Neural progenitor cell (in vitro differentiated cells): ENCODE results near the gene RAMP3. TPM values are rescaled to one million over a fixed set of nuclear protein-coding genes. Genes with fewer than 3 reads are reported as not detected.

ENCODE experiments used
- DNase-seq: peaks from one replicate; pipeline ENCODE4 v3.0.0-alpha.2; 2016; ENCODE audit warnings: low spot score
- H2AFZ ChIP-seq: fragments of 200-600 bp; sonication (generic); replicated peaks from 2 replicates; pipeline ENCODE4 v1.6.1; 2016; ENCODE audit warnings: antibody characterized with exemption
- H3F3A ChIP-seq: fragments of 200-600 bp; sonication (generic); 2 replicates; pipeline ENCODE4 v1.6.1; 2016; ENCODE audit warnings: antibody characterized with exemption, low read depth
- H3K27ac ChIP-seq: fragments of 200-600 bp; sonication (generic); 2 replicates; pipeline ENCODE4 v1.5.1; 2016; ENCODE audit warnings: mild to moderate bottlenecking
- H3K27me3 ChIP-seq: fragments of 200-600 bp; sonication (generic); 2 replicates; pipeline ENCODE4 v1.6.1; 2016; ENCODE audit warnings: mild to moderate bottlenecking, moderate library complexity
- H3K36me3 ChIP-seq: fragments of 200-600 bp; sonication (generic); 2 replicates; pipeline ENCODE4 v1.5.1; 2016
- H3K4me1 ChIP-seq: fragments of 200-600 bp; sonication (generic); 2 replicates; pipeline ENCODE4 v1.6.1; 2016; ENCODE audit warnings: mixed run types
- H3K4me2 ChIP-seq: fragments of 200-600 bp; sonication (generic); 2 replicates; pipeline ENCODE4 v1.6.1; 2016
- H3K4me3 ChIP-seq: fragments of 200-600 bp; sonication (generic); 2 replicates; pipeline ENCODE4 v1.5.1; 2016
- H3K79me2 ChIP-seq: fragments of 200-600 bp; sonication (generic); 2 replicates; pipeline ENCODE4 v1.6.1; 2016; ENCODE audit warnings: low read depth
- H3K9ac ChIP-seq: fragments of 200-600 bp; sonication (generic); 2 replicates; pipeline ENCODE4 v1.6.1; 2016
- H3K9me3 ChIP-seq: fragments of 200-600 bp; sonication (generic); 2 replicates; pipeline ENCODE4 v1.5.1; 2016; ENCODE audit warnings: low read depth
- H4K20me1 ChIP-seq: fragments of 200-600 bp; sonication (generic); 2 replicates; pipeline ENCODE4 v1.6.1; 2016; ENCODE audit warnings: low read depth
- H3K27ac Mint-ChIP-seq: 3 replicates; pipeline ENCODE4 v1.8.0; 2021; ENCODE audit warnings: mixed read lengths
- H3K27me3 Mint-ChIP-seq: 2 replicates; pipeline ENCODE4 v1.8.0; 2022; ENCODE audit warnings: low read depth, mild to moderate bottlenecking, inconsistent platforms, moderate library complexity, mixed read lengths; ENCODE audit not compliant: insufficient read depth
- H3K36me3 Mint-ChIP-seq: 3 replicates; pipeline ENCODE4 v1.8.0; 2021; ENCODE audit warnings: mixed read lengths
- H3K4me1 Mint-ChIP-seq: 3 replicates; pipeline ENCODE4 v1.8.0; 2021; ENCODE audit warnings: mixed read lengths
- H3K4me3 Mint-ChIP-seq: 3 replicates; pipeline ENCODE4 v1.8.0; 2021; ENCODE audit warnings: mild to moderate bottlenecking, moderate library complexity, mixed read lengths
- H3K9me3 Mint-ChIP-seq: 3 replicates; pipeline ENCODE4 v1.8.0; 2020; ENCODE audit warnings: mixed read lengths
- CTCF ChIP-seq: fragments of 200-600 bp; sonication (generic); IDR thresholded peaks from 2 replicates; pipeline ENCODE4 v1.5.1; 2017; ENCODE audit warnings: antibody characterized with exemption, mild to moderate bottlenecking
- EZH2 ChIP-seq: fragments of 200-600 bp; sonication (generic); IDR thresholded peaks from 2 replicates; pipeline ENCODE4 v1.6.1; 2017; ENCODE audit warnings: antibody characterized with exemption, mild to moderate bottlenecking, moderate library complexity
- EZH2phosphoT487 ChIP-seq: fragments of 200-600 bp; sonication (generic); IDR thresholded peaks from 2 replicates; pipeline ENCODE4 v1.6.1; 2017; ENCODE audit warnings: antibody characterized with exemption
- total RNA-seq: library from RNA; depleted of rRNA; stranded (reverse); fragments of >200 nt; gene quantifications from 2 replicates; pipeline ENCODE4 v1.2.3, GENCODE V29; 2015; ENCODE audit warnings: low replicate concordance

The RAMP3 gene
- total RNA-seq, 1 donor from 2014 or later, result not detected

- H3K4me3 Mint-ChIP-seq, result no peak overlapping the region
- Histone ChIP-seq H3K9ac (no peak overlapping the region), H4K20me1 (no peaks in the 10 kb centered on the region), H3K4me1 (no peaks in the 10 kb centered on the region), H3K9me3 (no peaks in the 10 kb centered on the region), H3K4me2 (no peak overlapping the region), H3F3A (no peaks in the 10 kb centered on the region), H3K27me3 (no peaks in the 10 kb centered on the region), H3K36me3 (no peaks in the 10 kb centered on the region), H2AFZ (no peak overlapping the region), H3K27ac (no peak overlapping the region), H3K79me2 (no peaks in the 10 kb centered on the region), H3K4me3 (no peak overlapping the region)
- H3K36me3 Mint-ChIP-seq, result no peaks in the 10 kb centered on the region
- no peak overlapping the region for H3K27ac Mint-ChIP-seq
- TF ChIP-seq CTCF (no peak), EZH2 (no peak), EZH2phosphoT487 (no peak)
- DNase-seq, result no peak
- peaks cover 6% of the 10 kb centered on the region for H3K27me3 Mint-ChIP-seq
- peaks cover 11% of the 10 kb centered on the region for H3K4me1 Mint-ChIP-seq
- H3K9me3 Mint-ChIP-seq, result no peaks in the 10 kb centered on the region
Measured at GRCh38 chr7:45133877-45134276, 23.7 kb upstream of the RAMP3 start.

DNA sequence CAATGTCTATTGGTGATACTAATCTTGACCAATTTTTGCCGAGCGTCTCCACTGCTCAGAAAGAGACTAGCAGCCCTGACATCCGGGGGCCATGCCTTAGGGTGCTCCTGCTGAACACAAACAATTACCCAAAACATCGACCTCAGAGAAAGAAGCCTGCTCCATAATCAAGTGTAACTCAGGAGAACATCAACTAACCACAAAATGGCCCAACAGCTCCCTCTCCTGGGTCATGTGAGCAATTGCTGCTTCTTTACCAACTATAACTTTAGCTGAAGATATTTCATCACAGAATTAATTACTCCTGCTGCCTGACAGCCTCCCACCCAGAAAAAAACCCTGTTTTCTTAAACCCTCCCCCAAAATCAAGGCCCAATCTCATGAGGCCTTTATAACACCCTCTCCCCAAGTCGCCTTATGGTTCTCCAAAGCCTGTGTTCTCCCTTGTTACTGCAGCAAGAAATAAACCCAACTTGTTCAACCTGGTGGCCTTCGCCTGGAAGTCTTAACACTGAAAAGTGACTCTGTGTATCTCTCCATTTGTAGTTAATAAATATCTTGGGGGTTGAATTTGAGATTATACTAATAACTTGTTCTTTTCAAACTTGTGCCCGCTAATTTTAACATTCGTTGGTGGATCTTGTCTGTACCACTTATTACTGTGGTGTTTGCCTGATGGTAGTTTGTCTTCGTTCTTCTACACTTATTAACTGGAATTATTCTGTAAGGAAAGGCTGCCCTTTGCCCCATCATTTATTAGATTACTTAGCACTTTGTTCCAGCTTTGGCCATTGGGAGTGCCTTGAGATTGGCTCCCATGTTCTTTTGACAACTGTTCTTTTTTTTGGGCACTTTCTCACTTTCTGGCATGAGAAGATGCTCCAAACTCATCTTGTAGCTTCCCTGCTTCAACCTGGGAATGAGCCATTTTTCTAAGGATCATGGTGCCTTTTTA, 21.2 kb upstream of the RAMP3 start:
- Histone ChIP-seq H3K4me2 (no peak overlapping the region), H3K79me2 (no peaks in the 10 kb centered on the region), H3K36me3 (no peaks in the 10 kb centered on the region), H3K9ac (no peak overlapping the region), H3K9me3 (no peaks in the 10 kb centered on the region), H3K4me1 (no peaks in the 10 kb centered on the region), H3K27ac (no peak overlapping the region), H3K27me3 (no peaks in the 10 kb centered on the region), H2AFZ (peak overlapping the region; percentile 92), H3F3A (no peaks in the 10 kb centered on the region), H4K20me1 (no peaks in the 10 kb centered on the region), H3K4me3 (no peak overlapping the region)
- Mint-ChIP-seq H3K36me3 (no peaks in the 10 kb centered on the region), H3K27ac (no peak overlapping the region), H3K4me1 (peaks cover 11% of the 10 kb centered on the region), H3K27me3 (peaks cover 4% of the 10 kb centered on the region), H3K4me3 (no peak overlapping the region), H3K9me3 (no peaks in the 10 kb centered on the region)
- DNase-seq, result peak; percentile 80
- TF ChIP-seq CTCF (peak; percentile 89), EZH2phosphoT487 (no peak), EZH2 (no peak)

- DNase-seq, result no peak
- Histone ChIP-seq H2AFZ (no peak overlapping the region), H3K36me3 (no peaks in the 10 kb centered on the region), H3F3A (no peaks in the 10 kb centered on the region), H3K4me2 (no peak overlapping the region), H3K9me3 (no peaks in the 10 kb centered on the region), H3K27me3 (no peaks in the 10 kb centered on the region), H3K4me3 (no peak overlapping the region), H4K20me1 (no peaks in the 10 kb centered on the region), H3K4me1 (no peaks in the 10 kb centered on the region), H3K27ac (no peak overlapping the region), H3K9ac (no peak overlapping the region), H3K79me2 (no peaks in the 10 kb centered on the region)
- no peaks in the 10 kb centered on the region for H3K9me3 Mint-ChIP-seq
- no peak overlapping the region for H3K4me3 Mint-ChIP-seq
- H3K27ac Mint-ChIP-seq, result no peak overlapping the region
- peaks cover 3% of the 10 kb centered on the region for H3K27me3 Mint-ChIP-seq
- H3K36me3 Mint-ChIP-seq, result no peaks in the 10 kb centered on the region
- H3K4me1 Mint-ChIP-seq, result peaks cover 9% of the 10 kb centered on the region
- no peak for TF ChIP-seq CTCF
- no peak for TF ChIP-seq EZH2
- TF ChIP-seq EZH2phosphoT487, result no peak
Measured at GRCh38 chr7:45138433-45139267, 18.9 kb upstream of the RAMP3 start.
